NT2/D1 (cell line): ENCODE measurements around the gene ULK4.

Source experiments
- DNase-seq: peaks from one replicate; pipeline ENCODE4 v3.0.0-alpha.2; 2011; ENCODE audit warnings: low read depth, low spot score
- H3K27me3 ChIP-seq: 2 replicates; pipeline ENCODE4 v1.6.0; 2011; ENCODE audit warnings: mild to moderate bottlenecking; ENCODE audit not compliant: insufficient read length, insufficient read depth
- H3K36me3 ChIP-seq: 2 replicates; pipeline ENCODE4 v1.6.1; 2011; ENCODE audit warnings: mild to moderate bottlenecking, low read length, mixed read lengths; ENCODE audit not compliant: insufficient read depth, insufficient read length
- H3K4me1 ChIP-seq: 2 replicates; pipeline ENCODE4 v1.5.1; 2011; ENCODE audit not compliant: insufficient read depth, insufficient read length
- H3K4me3 ChIP-seq: 2 replicates; pipeline ENCODE4 v1.5.1; 2011; ENCODE audit warnings: low read depth; ENCODE audit not compliant: insufficient read length
- H3K9ac ChIP-seq: 2 replicates; pipeline ENCODE4 v1.6.0; 2011; ENCODE audit warnings: low read depth; ENCODE audit not compliant: insufficient read length
- H3K9me3 ChIP-seq: 2 replicates; pipeline ENCODE4 v1.5.1; 2011; ENCODE audit warnings: mild to moderate bottlenecking, low read length; ENCODE audit not compliant: insufficient read depth
- SUZ12 ChIP-seq: IDR thresholded peaks from 2 replicates; pipeline ENCODE4 v1.6.1; 2011; ENCODE audit not compliant: insufficient read length, insufficient read depth; ENCODE audit errors: extremely low read depth
- YY1 ChIP-seq: IDR thresholded peaks from 2 replicates; pipeline ENCODE4 v1.6.1; 2011; ENCODE audit not compliant: insufficient read length, insufficient read depth
- ZNF274 ChIP-seq: IDR thresholded peaks from 2 replicates; pipeline ENCODE4 v1.6.1; 2011; ENCODE audit warnings: mild to moderate bottlenecking, low read depth, low read length

The ULK4 gene

DNA sequence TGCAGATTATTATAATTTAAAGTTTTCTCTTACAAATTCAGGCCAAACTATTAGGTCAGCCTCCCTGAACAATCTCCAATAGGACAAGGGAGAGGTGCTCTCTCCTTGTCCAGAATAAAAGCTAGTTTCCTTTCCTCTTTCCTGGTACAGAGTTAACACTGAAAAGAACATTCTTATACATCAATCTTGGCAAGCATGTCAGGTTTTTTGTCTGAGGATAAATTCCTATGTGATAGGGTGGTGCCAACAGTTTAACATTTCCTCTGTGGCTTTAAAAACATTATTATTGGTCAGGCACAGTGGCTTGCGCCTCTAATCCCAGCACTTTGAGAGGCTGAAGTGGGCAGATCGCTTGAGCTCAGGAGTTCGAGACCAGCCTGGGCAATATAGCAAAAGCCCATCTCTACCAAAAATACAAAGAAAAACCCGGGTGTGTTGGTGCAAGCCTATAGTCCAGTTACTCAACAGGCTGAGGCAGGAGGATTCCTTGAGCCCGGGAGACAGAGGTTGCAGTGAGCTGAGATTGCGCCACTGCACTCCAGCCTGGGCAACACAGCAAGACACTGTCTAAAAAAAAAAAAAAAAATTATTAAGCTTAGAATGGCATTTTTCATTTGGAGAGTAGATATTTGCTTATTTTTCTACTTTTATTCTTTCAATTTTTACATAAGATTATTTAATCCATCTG lies 13.7 kb upstream of the ULK4 start:
- Histone ChIP-seq H3K4me1 (no peaks in the 10 kb centered on the region), H3K36me3 (no peaks in the 10 kb centered on the region), H3K27me3 (no peaks in the 10 kb centered on the region), H3K9me3 (no peaks in the 10 kb centered on the region), H3K4me3 (no peak overlapping the region), H3K9ac (no peak overlapping the region)
- TF ChIP-seq YY1 (no peak), SUZ12 (no peak), ZNF274 (no peak)
- DNase-seq, result no peak

DNA sequence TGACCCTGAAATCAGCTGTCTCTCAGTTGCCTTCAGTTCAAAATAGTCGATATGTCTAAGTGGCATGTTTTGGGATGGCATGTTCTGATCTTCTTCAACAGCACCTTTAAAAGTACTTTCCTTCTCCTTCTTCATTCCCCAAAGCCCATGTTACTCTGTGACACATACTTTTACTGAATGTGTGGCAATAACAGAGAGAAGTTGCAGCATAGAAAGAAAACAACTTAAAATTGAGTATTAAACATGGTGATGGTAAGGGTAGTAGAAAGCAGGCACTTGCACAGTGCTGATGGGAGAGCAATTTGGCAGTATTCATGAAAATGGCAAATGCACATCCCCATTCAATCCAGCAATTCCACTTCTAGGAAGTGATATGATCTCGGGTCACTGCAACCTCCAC lies 12.3 kb upstream of the ULK4 start:
- no peak overlapping the region for H3K4me3 ChIP-seq
- no peak for DNase-seq
- TF ChIP-seq YY1, result no peak
- TF ChIP-seq SUZ12, result no peak
- no peak for TF ChIP-seq ZNF274

DNA sequence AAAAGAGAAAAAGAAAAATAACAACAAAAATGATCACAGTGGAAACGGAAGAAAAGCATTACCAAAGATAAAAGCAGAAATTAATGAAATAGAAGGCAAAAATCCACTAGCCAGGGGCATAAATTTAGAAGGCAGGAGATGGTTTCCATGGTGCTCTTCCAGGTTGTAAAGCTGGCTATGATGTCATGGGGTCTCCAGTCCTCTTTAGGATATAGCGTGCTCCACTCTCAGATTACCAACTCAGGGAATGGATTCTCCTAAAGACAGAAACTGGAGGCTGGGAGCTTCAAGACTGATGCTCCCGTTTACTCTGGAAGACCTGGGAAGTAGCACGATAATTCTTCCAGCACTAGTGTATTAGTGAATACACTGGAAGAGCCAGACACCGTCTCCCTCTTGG lies 10.9 kb upstream of the ULK4 start:
- Histone ChIP-seq H3K36me3 (no peaks in the 10 kb centered on the region), H3K9ac (no peak overlapping the region), H3K4me3 (no peak overlapping the region), H3K9me3 (no peaks in the 10 kb centered on the region), H3K4me1 (no peaks in the 10 kb centered on the region), H3K27me3 (no peaks in the 10 kb centered on the region)
- no peak for DNase-seq
- no peak for TF ChIP-seq ZNF274
- TF ChIP-seq SUZ12, result no peak
- TF ChIP-seq YY1, result no peak

More for the DNA sequence above, 12.3 kb upstream of the ULK4 start:
- Histone ChIP-seq H3K9ac (no peak overlapping the region), H3K9me3 (no peaks in the 10 kb centered on the region), H3K36me3 (no peaks in the 10 kb centered on the region), H3K4me1 (no peaks in the 10 kb centered on the region), H3K27me3 (no peaks in the 10 kb centered on the region)

DNA sequence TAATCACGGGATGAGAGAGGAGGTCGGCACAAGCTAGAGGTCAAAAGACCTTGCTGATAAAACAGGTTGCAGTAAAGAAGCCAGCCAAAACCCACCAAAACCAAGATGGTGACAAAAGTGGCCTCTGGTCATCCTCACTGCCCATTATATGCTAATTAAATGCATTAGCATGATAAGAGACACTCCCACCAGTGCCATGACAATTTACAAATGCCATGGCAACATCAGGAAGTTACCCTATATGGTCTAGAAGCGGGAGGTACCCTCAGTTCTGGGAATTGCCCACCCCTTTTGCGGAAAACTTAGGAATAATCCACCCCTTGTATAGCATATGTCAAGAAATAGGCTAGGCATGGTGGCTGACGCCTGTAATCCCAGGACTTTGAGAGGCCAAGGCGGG lies 4.3 kb upstream of the ULK4 start:
- no peak overlapping the region for H3K9ac ChIP-seq
- no peak for DNase-seq
- H3K4me3 ChIP-seq, result no peak overlapping the region
- no peak for TF ChIP-seq YY1
- no peaks in the 10 kb centered on the region for H3K36me3 ChIP-seq
- H3K27me3 ChIP-seq, result no peaks in the 10 kb centered on the region
- no peaks in the 10 kb centered on the region for H3K4me1 ChIP-seq
- H3K9me3 ChIP-seq, result no peaks in the 10 kb centered on the region

DNA sequence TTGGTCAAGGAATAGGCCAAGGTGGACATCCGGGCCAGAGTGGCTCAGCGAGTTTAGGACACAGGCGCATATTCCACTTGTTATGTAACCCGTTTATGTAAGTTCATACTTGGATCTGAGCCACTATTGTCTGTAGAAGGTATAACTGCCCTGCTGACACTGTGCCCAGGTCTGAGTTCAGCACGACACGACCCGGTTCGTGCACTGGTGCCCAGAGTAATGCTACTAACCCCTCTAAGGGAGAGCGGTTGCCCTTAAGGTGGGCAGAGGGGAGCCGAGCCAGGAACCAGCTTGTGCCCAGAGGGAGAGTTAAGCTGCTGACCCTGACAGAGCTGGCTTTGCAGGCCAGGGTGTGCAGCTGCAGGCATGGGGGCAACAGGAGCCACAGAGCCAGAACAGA lies 1.9 kb upstream of the ULK4 start:
- TF ChIP-seq ZNF274, result no peak
- TF ChIP-seq YY1, result no peak
- no peak for TF ChIP-seq SUZ12
- no peaks in the 10 kb centered on the region for H3K4me1 ChIP-seq
- H3K9me3 ChIP-seq, result no peaks in the 10 kb centered on the region
- DNase-seq, result no peak
- H3K27me3 ChIP-seq, result peaks cover 14% of the 10 kb centered on the region
- H3K36me3 ChIP-seq, result no peaks in the 10 kb centered on the region
- no peak overlapping the region for H3K9ac ChIP-seq
- no peak overlapping the region for H3K4me3 ChIP-seq

DNA sequence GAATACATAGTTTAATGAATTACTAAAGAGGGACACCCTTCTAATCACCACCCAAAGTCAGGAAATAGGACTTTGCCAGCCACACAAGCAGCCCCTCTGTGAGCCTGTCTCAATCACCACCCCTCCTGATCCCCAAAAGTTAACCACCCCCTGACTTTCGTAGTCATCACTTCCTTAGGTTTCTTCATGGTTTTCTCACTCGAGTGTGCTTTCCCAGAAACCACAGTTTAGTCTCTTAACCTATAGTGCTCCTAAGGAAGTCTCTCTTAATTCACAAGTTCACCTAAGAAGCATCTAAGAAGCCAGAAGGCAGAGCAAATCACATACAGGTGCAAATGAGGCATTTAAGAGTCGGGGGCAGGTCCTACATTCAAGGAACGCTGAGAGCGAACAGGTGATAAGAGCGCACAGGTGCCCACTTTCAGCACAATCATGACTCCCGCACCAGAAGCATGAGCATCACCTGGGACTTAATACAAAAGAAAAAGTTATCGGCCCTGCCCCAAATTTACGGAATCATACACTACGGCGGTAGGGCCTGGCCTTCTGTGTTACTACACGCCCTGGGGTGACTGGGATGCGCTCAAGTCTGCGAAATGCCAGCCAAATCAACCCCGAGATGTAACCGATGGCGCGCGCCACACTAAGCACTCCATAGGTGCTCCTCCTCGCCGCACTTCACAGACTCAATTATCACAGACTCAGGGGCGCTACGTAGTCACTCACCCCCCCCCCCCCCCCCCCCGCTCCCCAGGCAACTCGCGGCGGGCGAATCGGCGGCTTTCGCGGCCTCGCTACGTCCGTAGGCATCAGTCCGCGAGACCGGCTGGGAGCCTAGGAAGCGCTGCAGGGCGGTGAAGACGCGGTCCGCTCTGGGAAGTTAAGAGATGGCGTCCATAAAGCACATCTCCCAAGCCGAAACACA lies 815 bp downstream of the ULK4 start:
- TF ChIP-seq ZNF274 (no peak), YY1 (no peak), SUZ12 (no peak)
- Histone ChIP-seq H3K4me1 (no peaks in the 10 kb centered on the region), H3K27me3 (peaks cover 14% of the 10 kb centered on the region), H3K4me3 (peak overlapping the region; percentile 95), H3K9me3 (no peaks in the 10 kb centered on the region), H3K36me3 (no peaks in the 10 kb centered on the region), H3K9ac (peak overlapping the region; percentile 91)
- peak; percentile 35 for DNase-seq

DNA sequence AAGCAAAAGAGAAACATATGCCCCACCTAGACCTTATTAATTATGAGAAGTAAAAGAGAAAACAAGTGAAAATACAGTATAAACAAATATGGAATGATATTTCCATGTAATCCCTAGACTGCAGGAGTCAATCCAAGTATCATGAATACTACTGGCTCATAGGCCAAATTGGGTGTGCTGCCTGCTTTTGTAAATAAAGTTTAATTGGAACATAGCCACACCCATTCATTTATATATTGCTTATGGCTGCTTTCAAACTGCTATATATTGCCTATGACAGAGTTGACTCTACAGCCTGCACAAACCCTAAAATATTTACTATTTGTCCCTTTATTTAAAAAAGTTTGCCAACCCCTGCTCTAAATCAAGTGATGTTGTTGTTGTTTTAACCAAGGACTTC lies 5.3 kb downstream of the ULK4 start:
- H3K4me1 ChIP-seq, result no peaks in the 10 kb centered on the region
- no peak for DNase-seq
- no peak for TF ChIP-seq YY1
- TF ChIP-seq SUZ12, result no peak
- no peak for TF ChIP-seq ZNF274
- no peaks in the 10 kb centered on the region for H3K9me3 ChIP-seq
- peaks cover 14% of the 10 kb centered on the region for H3K27me3 ChIP-seq
- H3K4me3 ChIP-seq, result no peak overlapping the region
- no peak overlapping the region for H3K9ac ChIP-seq
- H3K36me3 ChIP-seq, result no peaks in the 10 kb centered on the region
